Transverse colon (tissue), 4 donors: Measurements from ENCODE around the gene NR1D1. TPM values are rescaled to one million over a fixed set of nuclear protein-coding genes. Genes with fewer than 3 reads are reported as not detected.
A peak's percentile ranks its signal among the peaks of the same experiment; 100 is the strongest.
"Not testable (repeated sequence)": the region's sequence is repeated elsewhere in the genome, so short reads cannot be mapped to it uniquely, and the experiment has no call there.

Experiments used
- DNase-seq: peaks from one replicate; pipeline ENCODE4 v3.0.0-alpha.2; 2019
- H3K27ac ChIP-seq, 4 donors: fragments of 200-600 bp; sonication (generic); 2 replicates each; pipeline ENCODE4 v1.5.1; 2016 to 2018; ENCODE audit warnings: inconsistent platforms in 4 of 4
- H3K27me3 ChIP-seq: fragments of 200-600 bp; sonication (generic); 2 replicates; pipeline ENCODE4 v1.5.1; 2017; ENCODE audit warnings: inconsistent platforms
- H3K36me3 ChIP-seq, 4 donors: fragments of 200-600 bp; sonication (generic); 2 replicates each; pipeline ENCODE4 v1.5.1; 2017 to 2019; ENCODE audit warnings: inconsistent platforms in 4 of 4
- H3K4me1 ChIP-seq, 4 donors: fragments of 200-600 bp; sonication (generic); 2 replicates each; pipeline ENCODE4 v1.5.1; 2017 to 2020; ENCODE audit warnings: inconsistent platforms in 4 of 4
- H3K4me3 ChIP-seq, 4 donors: fragments of 200-600 bp; sonication (generic); 1 replicate in 1 of 4; 2 replicates in 3 of 4; pipeline versions ENCODE4 v1.5.1 to v1.6.1; 2017 to 2019; ENCODE audit warnings: inconsistent platforms in 4 of 4
- H3K9me3 ChIP-seq, 2 donors: fragments of 200-600 bp; sonication (generic); 2 replicates each; pipeline ENCODE4 v1.5.1; 2017 to 2019; ENCODE audit warnings: inconsistent platforms in 2 of 2
- EP300 ChIP-seq: sonication (generic); formaldehyde crosslinking; IDR thresholded peaks from one replicate; pipeline ENCODE4 v1.6.1; 2017; ENCODE audit warnings: antibody characterized with exemption, low read depth
- POLR2A ChIP-seq: fragments of 450-650 bp; IDR thresholded peaks from one replicate; pipeline ENCODE4 v1.6.1; 2016; ENCODE audit warnings: antibody characterized with exemption, mild to moderate bottlenecking, moderate library complexity
- POLR2AphosphoS5 ChIP-seq, 3 donors: sonication (generic); formaldehyde crosslinking; IDR thresholded peaks; one replicate each; pipeline ENCODE4 v1.6.1; 2016; ENCODE audit warnings: antibody characterized with exemption in 3 of 3
- WGBS, 2 donors: methylation state at CpG; one replicate each; pipeline ENCODE4 v1.1.5; 2018; ENCODE audit warnings: low coverage in 1 of 2; 5-methylcytosine and 5-hydroxymethylcytosine counted together
- in situ Hi-C, 4 donors: fragments of 200-750 bp; cut with MboI; loops; one replicate each; pipeline versions ENCODE4 v1.15.0 to v1.15.1; 2017; ENCODE audit warnings: low sequenced_read_pairs in 3 of 4, low pct_ligation_motif_present in 1 of 4, low pct_unique_long_range_greater_than_20kb in 1 of 4
- intact Hi-C: fragments of 100-400 bp; cut with DNase I; formaldehyde crosslinking; loops from one replicate; pipeline ENCODE4 v1.15.1; 2023; ENCODE audit warnings: low total_unique reads
- total RNA-seq, 4 donors: library from RNA; depleted of rRNA; stranded (reverse); fragments of >200 nt; gene quantifications; one replicate each; pipeline ENCODE4 v1.1.0, GENCODE V29; 2016
- TF ChIP-seq, protein P1 (sequence below), 5 experiments: fragments of 200-600 bp in 3 of 5; fragments of 450-650 bp in 2 of 5; sonication (generic) in 3 of 5; IDR thresholded peaks; 1 replicate in 2 of 5; 2 replicates in 3 of 5; pipeline ENCODE4 v1.5.1; 2016 to 2017; ENCODE audit warnings: antibody characterized with exemption in 5 of 5, inconsistent platforms in 3 of 5, mild to moderate bottlenecking in 2 of 5, moderate library complexity in 1 of 5

The NR1D1 gene
- 10 to 100 TPM in 1 of 4 donors, 1 to 10 TPM in 3; 4.8 to 18.0 (median 7.3) TPM for total RNA-seq

DNA sequence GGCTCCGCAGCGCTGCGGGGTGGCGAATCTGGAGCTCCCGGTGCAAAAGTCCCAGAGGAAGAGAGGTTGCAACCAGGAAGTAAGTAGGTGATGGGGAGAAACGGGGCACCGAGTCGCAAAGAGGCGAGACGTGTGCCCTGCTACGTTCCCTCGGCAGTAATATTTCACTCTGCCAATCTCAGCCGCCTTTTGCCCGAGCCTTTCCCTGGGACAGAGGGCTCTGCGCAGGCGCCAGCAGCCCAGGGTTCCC is at the start of gene NR1D1:
Gene NR1D1 (minus strand): TSS at position 171 of the 250 bp plus-strand sequence. CDS start 495 bp downstream, outside the sequence.
- peak; percentile 96 to 99 (median 97) for TF ChIP-seq POLR2AphosphoS5 (IDR thresholded peaks at IDR 0.05)
- TF ChIP-seq POLR2A: peak; percentile 98
- TF ChIP-seq, protein P1, sequence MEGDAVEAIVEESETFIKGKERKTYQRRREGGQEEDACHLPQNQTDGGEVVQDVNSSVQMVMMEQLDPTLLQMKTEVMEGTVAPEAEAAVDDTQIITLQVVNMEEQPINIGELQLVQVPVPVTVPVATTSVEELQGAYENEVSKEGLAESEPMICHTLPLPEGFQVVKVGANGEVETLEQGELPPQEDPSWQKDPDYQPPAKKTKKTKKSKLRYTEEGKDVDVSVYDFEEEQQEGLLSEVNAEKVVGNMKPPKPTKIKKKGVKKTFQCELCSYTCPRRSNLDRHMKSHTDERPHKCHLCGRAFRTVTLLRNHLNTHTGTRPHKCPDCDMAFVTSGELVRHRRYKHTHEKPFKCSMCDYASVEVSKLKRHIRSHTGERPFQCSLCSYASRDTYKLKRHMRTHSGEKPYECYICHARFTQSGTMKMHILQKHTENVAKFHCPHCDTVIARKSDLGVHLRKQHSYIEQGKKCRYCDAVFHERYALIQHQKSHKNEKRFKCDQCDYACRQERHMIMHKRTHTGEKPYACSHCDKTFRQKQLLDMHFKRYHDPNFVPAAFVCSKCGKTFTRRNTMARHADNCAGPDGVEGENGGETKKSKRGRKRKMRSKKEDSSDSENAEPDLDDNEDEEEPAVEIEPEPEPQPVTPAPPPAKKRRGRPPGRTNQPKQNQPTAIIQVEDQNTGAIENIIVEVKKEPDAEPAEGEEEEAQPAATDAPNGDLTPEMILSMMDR (IDR thresholded peaks at IDR 0.05): no peak
- TF ChIP-seq EP300: no peak

DNA sequence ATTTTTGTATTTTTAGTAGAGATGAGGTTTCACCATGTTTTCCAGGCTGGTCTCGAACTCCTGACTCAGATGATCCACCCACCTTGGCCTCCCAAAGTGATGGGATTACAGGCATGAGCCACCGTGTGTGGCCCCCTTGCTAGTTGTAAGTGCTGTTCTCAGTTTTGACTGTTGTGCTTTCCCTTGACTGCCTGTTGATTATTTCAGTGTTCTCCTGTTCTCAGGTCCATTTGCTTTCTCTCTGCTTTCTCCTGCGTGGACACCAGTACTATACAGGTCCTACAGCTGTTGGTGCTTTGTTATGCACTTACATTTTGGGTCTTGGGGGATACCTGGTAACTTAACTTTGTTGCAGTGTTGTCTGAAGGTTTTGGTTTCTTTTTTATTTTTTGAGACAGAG is 48.1 kb upstream of the NR1D1 start:
- 67 to 83% methylated on average over 3 of the region's 3 CpGs for WGBS, 2 donors
- Histone ChIP-seq H3K36me3 (peaks cover 0 to 40% (median 13%) of the 10 kb centered on the region in 4 donors), H3K27me3 (no peaks in the 10 kb centered on the region), H3K9me3 (no peaks in the 10 kb centered on the region), H3K4me3 (no peak overlapping the region), H3K27ac (no peak overlapping the region), H3K4me1 (peaks cover 0 to 26% (median 2%) of the 10 kb centered on the region in 4 donors)
- TF ChIP-seq, protein P1 (IDR thresholded peaks at IDR 0.05): no peak
- TF ChIP-seq POLR2AphosphoS5 (IDR thresholded peaks at IDR 0.05): no peak
- TF ChIP-seq POLR2A: no peak
- TF ChIP-seq EP300: no peak
- in situ Hi-C loops (no loop called here), intact Hi-C loops (no loop called here)
- no peak for DNase-seq

More for the DNA sequence above, at the start of gene NR1D1:
- in situ Hi-C loops (no loop called here), intact Hi-C loops (no loop called here)
- Histone ChIP-seq H3K4me3 (peak within 1 kb of the TSS; percentile 53 to 68 (median 62)), H3K9me3 (no peaks in the 10 kb centered on the region), H3K36me3 (no peaks in the 10 kb centered on the region), H3K4me1 (peaks cover 71 to 90% (median 79%) of the 10 kb centered on the region in 4 donors), H3K27me3 (no peaks in the 10 kb centered on the region), H3K27ac (peak within 1 kb of the TSS; percentile 93 to 99 (median 96))
- 0% methylated on average over 16 of the region's 16 CpGs; no CpG with 5 or more reads in 1 of the 2 donors for WGBS, 2 donors
- no peak for DNase-seq

DNA sequence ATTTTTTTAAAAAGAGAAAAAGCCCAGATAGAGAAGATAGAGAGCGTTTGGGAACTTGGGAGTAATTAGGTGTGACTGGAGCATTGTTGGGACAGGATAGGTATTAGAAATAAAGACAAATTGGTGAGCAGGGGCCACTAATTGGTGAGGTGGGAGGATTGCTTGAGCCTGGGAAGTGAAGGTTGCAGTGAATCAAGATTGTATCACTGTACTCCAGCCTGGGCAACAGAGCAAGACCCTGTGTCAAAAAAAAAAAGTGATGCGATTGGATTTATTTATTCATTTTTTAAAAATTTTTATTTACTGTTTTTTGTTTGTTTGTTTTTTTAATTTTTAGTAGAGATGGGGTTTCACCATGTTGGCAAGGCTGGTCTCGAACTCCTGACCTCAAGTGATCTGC is 45.1 kb upstream of the NR1D1 start:
- peaks cover 0 to 39% (median 11%) of the 10 kb centered on the region in 4 donors for H3K4me1 ChIP-seq

DNA sequence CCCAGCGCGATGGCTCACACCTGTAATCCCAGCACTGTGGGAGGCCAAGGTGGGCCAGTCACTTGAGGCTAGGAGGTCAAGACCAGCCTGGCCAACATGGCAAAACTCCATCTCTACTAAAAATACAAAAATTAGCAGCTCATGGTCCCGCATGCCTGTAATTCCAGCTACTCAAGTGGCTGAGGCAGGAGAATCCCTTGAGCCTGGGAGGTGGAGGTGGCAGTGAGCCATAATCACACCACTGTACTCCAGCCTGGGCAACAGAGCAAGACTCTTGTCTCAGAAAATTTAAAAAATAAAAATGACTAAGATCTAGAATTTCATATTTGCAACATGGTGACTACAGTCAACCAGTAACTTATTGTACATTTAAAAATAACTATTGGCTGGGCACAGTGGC is 42.8 kb upstream of the NR1D1 start:
- H3K27me3 ChIP-seq, H3K9me3 ChIP-seq, intact Hi-C loops, H3K4me3 ChIP-seq, H3K27ac ChIP-seq, in situ Hi-C loops, DNase-seq: not testable (repeated sequence)
- peaks cover 10 to 48% (median 18%) of the 10 kb centered on the region in 4 donors for H3K4me1 ChIP-seq
- WGBS, 2 donors: 92 to 95% methylated on average over 3 of the region's 3 CpGs
- H3K36me3 ChIP-seq: peaks cover 0 to 43% (median 7%) of the 10 kb centered on the region in 4 donors

More for the DNA sequence above, 45.1 kb upstream of the NR1D1 start:
- intact Hi-C loops: no loop called here
- no peak for TF ChIP-seq EP300
- TF ChIP-seq POLR2AphosphoS5 (IDR thresholded peaks at IDR 0.05): no peak
- TF ChIP-seq POLR2A: no peak
- TF ChIP-seq, protein P1 (IDR thresholded peaks at IDR 0.05): no peak
- Histone ChIP-seq H3K36me3 (peaks cover 0 to 56% (median 13%) of the 10 kb centered on the region in 4 donors), H3K4me3 (no peak overlapping the region), H3K27ac (no peak overlapping the region), H3K27me3 (no peaks in the 10 kb centered on the region), H3K9me3 (no peaks in the 10 kb centered on the region)
- WGBS, 2 donors: 89 to 94% methylated on average over 3 of the region's 3 CpGs
- no peak for DNase-seq
- in situ Hi-C loops: no loop called here

DNA sequence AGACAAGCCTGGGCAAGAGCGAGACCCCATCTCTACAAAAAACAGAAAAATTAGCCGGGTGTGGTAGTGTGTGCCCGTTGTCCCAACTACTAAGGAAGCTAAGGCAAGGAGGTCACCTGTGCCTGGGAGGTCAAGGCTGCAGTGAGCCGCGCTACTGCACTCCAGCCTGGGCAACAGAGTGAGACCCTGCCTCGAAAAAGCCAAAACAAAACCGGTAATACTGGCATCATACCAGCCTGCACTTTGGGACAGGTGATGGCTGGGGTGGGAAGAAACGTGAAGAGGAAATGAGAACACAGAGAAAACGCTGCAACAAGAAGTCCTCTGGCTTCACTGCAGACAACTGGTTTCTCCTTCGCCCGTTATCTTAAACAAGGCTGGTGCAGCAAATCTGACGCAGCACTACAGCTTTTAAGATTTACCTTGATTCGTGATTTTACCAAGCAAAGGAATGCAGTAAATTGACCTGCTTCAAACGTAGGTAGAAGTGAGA is 39.2 kb upstream of the NR1D1 start:
- H3K4me3 ChIP-seq: peak overlapping the region; percentile 18 to 84 (median 58)
- H3K27ac ChIP-seq: peak overlapping the region; percentile 92 to 99 (median 98)
- no peaks in the 10 kb centered on the region for H3K9me3 ChIP-seq
- DNase-seq: peak; percentile 22
- H3K4me1 ChIP-seq: peaks cover 12 to 42% (median 20%) of the 10 kb centered on the region in 4 donors
- in situ Hi-C loops: no loop called here
- intact Hi-C loops: no loop called here
- TF ChIP-seq, protein P1 (IDR thresholded peaks at IDR 0.05): peak in 1 of 5 experiments; percentile 34
- no peak for TF ChIP-seq POLR2AphosphoS5 (IDR thresholded peaks at IDR 0.05)
- H3K27me3 ChIP-seq: no peaks in the 10 kb centered on the region
- peaks cover 0 to 46% (median 5%) of the 10 kb centered on the region in 4 donors for H3K36me3 ChIP-seq
- WGBS, 2 donors: 0 to 10% methylated on average over 4 to 14 of the region's 14 CpGs
